NCI-H1930 (cell line): ENCODE measurements around the gene ERBB4.

Experiments used
- DNase-seq, 2 experiments: peaks; one replicate each; lab custom pipeline; 2025; lab: John Stamatoyannopoulos, UW

The ERBB4 gene

GRCh38 chr2:211928201-211928600 lies 610.4 kb downstream of the ERBB4 start:
- no peak for DNase-seq

GRCh38 chr2:211923019-211923418 lies 615.6 kb downstream of the ERBB4 start:
- no peak for DNase-seq

- no peak for DNase-seq
Measured at GRCh38 chr2:211903961-211904360, 634.6 kb downstream of the ERBB4 start.

- no peak for DNase-seq
Measured at GRCh38 chr2:211901226-211901846, 637.3 kb downstream of the ERBB4 start.

GRCh38 chr2:211900518-211900917 lies 638.1 kb downstream of the ERBB4 start:
- no peak for DNase-seq

GRCh38 chr2:211900000-211900399 lies 638.6 kb downstream of the ERBB4 start:
- no peak for DNase-seq

GRCh38 chr2:211898702-211899101 lies 639.9 kb downstream of the ERBB4 start:
- no peak for DNase-seq

GRCh38 chr2:211881449-211881848 lies 657.2 kb downstream of the ERBB4 start:
- DNase-seq: no peak

GRCh38 chr2:211879323-211879722 lies 659.3 kb downstream of the ERBB4 start:
- DNase-seq: no peak

- DNase-seq: no peak
Measured at GRCh38 chr2:211877061-211877460, 661.5 kb downstream of the ERBB4 start.

GRCh38 chr2:211875488-211875887 lies 663.1 kb downstream of the ERBB4 start:
- DNase-seq: no peak

- DNase-seq: no peak
Measured at GRCh38 chr2:211868996-211869533, 669.5 kb downstream of the ERBB4 start.

GRCh38 chr2:211867845-211868451 lies 670.7 kb downstream of the ERBB4 start:
- no peak for DNase-seq

GRCh38 chr2:211864328-211864727 lies 674.3 kb downstream of the ERBB4 start:
- DNase-seq: no peak

- peak in 1 of 2 experiments; percentile 32 for DNase-seq
Measured at GRCh38 chr2:211860224-211860623, 678.4 kb downstream of the ERBB4 start.

GRCh38 chr2:211854832-211855231 lies 683.8 kb downstream of the ERBB4 start:
- DNase-seq: no peak

- DNase-seq: no peak
Measured at GRCh38 chr2:211846714-211847113, 691.9 kb downstream of the ERBB4 start.

- DNase-seq: no peak
Measured at GRCh38 chr2:211846036-211846400, 692.6 kb downstream of the ERBB4 start.

- no peak for DNase-seq
Measured at GRCh38 chr2:211845338-211846035, 693.1 kb downstream of the ERBB4 start.

- DNase-seq: no peak
Measured at GRCh38 chr2:211837706-211838105, 700.9 kb downstream of the ERBB4 start.

- no peak for DNase-seq
Measured at GRCh38 chr2:211837206-211837605, 701.4 kb downstream of the ERBB4 start.

GRCh38 chr2:211836409-211836808 lies 702.2 kb downstream of the ERBB4 start:
- peak in 1 of 2 experiments; percentile 23 for DNase-seq

GRCh38 chr2:211835695-211836094 lies 702.9 kb downstream of the ERBB4 start:
- DNase-seq: no peak
